SK-N-SH treated with all-trans-retinoic acid at 6 μM for 48 hours (cell line): ENCODE results near the gene CRYBG3.

Source experiments
- ATAC-seq: fragments of 200-7000 bp; cut with Tn5 transposase; 3 replicates; pipeline ENCODE4 v1.9.1; 2020; ENCODE audit warnings: mild to moderate bottlenecking, moderate library complexity
- ARNTL ChIP-seq: fragments of 450-650 bp; formaldehyde crosslinking; IDR thresholded peaks from 2 replicates; pipeline ENCODE4 v1.5.0; 2020; ENCODE audit warnings: low read depth, mild to moderate bottlenecking, moderate library complexity, borderline replicate concordance
- BACH2 ChIP-seq: fragments of 250-450 bp; sonication (Bioruptor Pico); IDR thresholded peaks from 2 replicates; pipeline ENCODE4 v1.9.0; 2021; ENCODE audit warnings: mild to moderate bottlenecking, borderline replicate concordance
- CREB5 ChIP-seq: fragments of 250-450 bp; sonication (Bioruptor Pico); IDR thresholded peaks from 2 replicates; pipeline ENCODE4 v1.5.1; 2020; ENCODE audit warnings: low read depth, mild to moderate bottlenecking, moderate library complexity
- CSDC2 ChIP-seq: fragments of 250-450 bp; sonication (Bioruptor Pico); IDR thresholded peaks from 2 replicates; pipeline ENCODE4 v1.5.0; 2020; ENCODE audit warnings: mild to moderate bottlenecking, moderate library complexity
- ESRRG ChIP-seq: fragments of 250-450 bp; sonication (Bioruptor Pico); IDR thresholded peaks from 2 replicates; pipeline ENCODE4 v1.6.1; 2021; ENCODE audit warnings: mild to moderate bottlenecking
- GLIS3 ChIP-seq: fragments of 250-450 bp; sonication (Bioruptor Pico); IDR thresholded peaks from 2 replicates; pipeline ENCODE4 v1.5.0; 2020; ENCODE audit warnings: mild to moderate bottlenecking, moderate library complexity
- OSR1 ChIP-seq: fragments of 250-450 bp; sonication (Bioruptor Pico); IDR thresholded peaks from 2 replicates; pipeline ENCODE4 v1.8.0; 2022; ENCODE audit warnings: moderate library complexity, mild to moderate bottlenecking, inconsistent platforms
- PPARA ChIP-seq: fragments of 250-450 bp; sonication (Bioruptor Pico); IDR thresholded peaks from 2 replicates; pipeline ENCODE4 v1.5.0; 2020; ENCODE audit warnings: mild to moderate bottlenecking, borderline replicate concordance
- RARB ChIP-seq: fragments of 250-450 bp; sonication (Bioruptor Pico); IDR thresholded peaks from 2 replicates; pipeline ENCODE4 v1.8.0; 2021; ENCODE audit warnings: mild to moderate bottlenecking, moderate library complexity
- SNAI2 ChIP-seq: fragments of 250-450 bp; sonication (Bioruptor Pico); IDR thresholded peaks from 2 replicates; pipeline ENCODE4 v1.5.0; 2020; ENCODE audit warnings: mild to moderate bottlenecking, moderate library complexity
- TCF4 ChIP-seq: fragments of 250-450 bp; sonication (Bioruptor Pico); IDR thresholded peaks from 2 replicates; pipeline ENCODE4 v1.8.0; 2021; ENCODE audit warnings: mild to moderate bottlenecking, moderate library complexity, borderline replicate concordance
- TOX ChIP-seq: fragments of 250-450 bp; sonication (Bioruptor Pico); IDR thresholded peaks from 2 replicates; pipeline ENCODE4 v1.8.0; 2021; ENCODE audit warnings: mild to moderate bottlenecking, moderate library complexity, borderline replicate concordance
- TSHZ2 ChIP-seq: fragments of 250-450 bp; sonication (Bioruptor Pico); IDR thresholded peaks from 2 replicates; pipeline ENCODE4 v1.5.0; 2020; ENCODE audit warnings: mild to moderate bottlenecking, moderate library complexity
- ZC3H10 ChIP-seq: fragments of 250-450 bp; sonication (Bioruptor Pico); IDR thresholded peaks from 2 replicates; pipeline ENCODE4 v1.5.1; 2021; ENCODE audit warnings: mild to moderate bottlenecking, moderate library complexity
- ZFP3 ChIP-seq: fragments of 250-450 bp; sonication (Bioruptor Pico); IDR thresholded peaks from 2 replicates; pipeline ENCODE4 v1.5.0; 2020; ENCODE audit warnings: mild to moderate bottlenecking, moderate library complexity
- ZFP30 ChIP-seq: fragments of 450-650 bp; formaldehyde crosslinking; IDR thresholded peaks from 2 replicates; pipeline ENCODE4 v1.5.0; 2022; ENCODE audit warnings: mild to moderate bottlenecking, moderate library complexity
- ZNF565 ChIP-seq: fragments of 450-650 bp; formaldehyde crosslinking; conservative IDR thresholded peaks from 2 replicates; pipeline ENCODE4 v1.5.0; 2020; ENCODE audit warnings: low read depth, mild to moderate bottlenecking, moderate library complexity
- ZNF70 ChIP-seq: fragments of 450-650 bp; formaldehyde crosslinking; IDR thresholded peaks from 2 replicates; pipeline ENCODE4 v1.5.0; 2020; ENCODE audit warnings: mild to moderate bottlenecking, moderate library complexity
- ZNF8 ChIP-seq: fragments of 450-650 bp; formaldehyde crosslinking; IDR thresholded peaks from 2 replicates; pipeline ENCODE4 v1.5.0; 2020; ENCODE audit warnings: mild to moderate bottlenecking, moderate library complexity

CRYBG3 gene

GRCh38 chr3:97958396-97958795 lies 136.6 kb downstream of the CRYBG3 start (continued):
- TF ChIP-seq CREB5 (CRISPR knock-in tag) (no peak), ZNF8 (CRISPR knock-in tag) (no peak), SNAI2 (CRISPR knock-in tag) (no peak), ZFP3 (CRISPR knock-in tag) (no peak), TCF4 (CRISPR knock-in tag) (no peak)
- TF ChIP-seq, all 23 proteins: peak for 0

- ATAC-seq, result no peak
- TF ChIP-seq ZFP3 (CRISPR knock-in tag) (no peak), SNAI2 (CRISPR knock-in tag) (no peak), TSHZ2 (CRISPR knock-in tag) (no peak), ZC3H10 (CRISPR knock-in tag) (no peak), ZFP30 (CRISPR knock-in tag) (no peak), TOX (CRISPR knock-in tag) (no peak), ZNF70 (CRISPR knock-in tag) (no peak), TCF4 (CRISPR knock-in tag) (no peak), ESRRG (CRISPR knock-in tag) (no peak)
Observed at GRCh38 chr3:97958796-97959195, 137.0 kb downstream of the CRYBG3 start.

GRCh38 chr3:97959872-97960271 lies 138.1 kb downstream of the CRYBG3 start:
- no peak for TF ChIP-seq ZNF70 (CRISPR knock-in tag)
- TF ChIP-seq, all 23 proteins: peak for 0
- ATAC-seq, result no peak

GRCh38 chr3:97960551-97960950 lies 138.7 kb downstream of the CRYBG3 start:
- no peak for ATAC-seq
- TF ChIP-seq ZNF565 (CRISPR knock-in tag), result no peak
- no peak for TF ChIP-seq TOX (CRISPR knock-in tag)
- TF ChIP-seq TCF4 (CRISPR knock-in tag), result no peak
- no peak for TF ChIP-seq ZNF8 (CRISPR knock-in tag)
- no peak for TF ChIP-seq PPARA (CRISPR knock-in tag)

- TF ChIP-seq ESRRG (CRISPR knock-in tag) (no peak), TOX (CRISPR knock-in tag) (no peak), BACH2 (CRISPR knock-in tag) (no peak), OSR1 (CRISPR knock-in tag) (no peak), TCF4 (CRISPR knock-in tag) (no peak)
Observed at GRCh38 chr3:97960993-97961766, 139.4 kb downstream of the CRYBG3 start.

GRCh38 chr3:97967966-97968365 lies 146.2 kb downstream of the CRYBG3 start:
- no peak for TF ChIP-seq ZFP30 (CRISPR knock-in tag)
- TF ChIP-seq TOX (CRISPR knock-in tag), result no peak
- TF ChIP-seq CSDC2, result no peak
- TF ChIP-seq BACH2 (CRISPR knock-in tag), result no peak
- TF ChIP-seq OSR1 (CRISPR knock-in tag), result no peak
- no peak for TF ChIP-seq ARNTL (CRISPR knock-in tag)
- no peak for TF ChIP-seq ESRRG (CRISPR knock-in tag)
- no peak for TF ChIP-seq RARB (CRISPR knock-in tag)
- TF ChIP-seq ZFP3 (CRISPR knock-in tag), result no peak
- no peak for TF ChIP-seq ZC3H10 (CRISPR knock-in tag)
- TF ChIP-seq GLIS3 (CRISPR knock-in tag), result no peak
- TF ChIP-seq ZNF70 (CRISPR knock-in tag), result no peak
- TF ChIP-seq ZNF565 (CRISPR knock-in tag), result no peak
- no peak for TF ChIP-seq TCF4 (CRISPR knock-in tag)
- no peak for TF ChIP-seq ZNF8 (CRISPR knock-in tag)
- TF ChIP-seq, all 23 proteins: peak for 0
- no peak for ATAC-seq

More at GRCh38 chr3:97960993-97961766, 139.4 kb downstream of the CRYBG3 start:
- no peak for ATAC-seq
